RWPE2 (cell line): ENCODE results near the gene MYOM1.

Experiments used
- ATAC-seq: fragments of 200-7000 bp; cut with Tn5 transposase; 3 replicates; pipeline ENCODE4 v1.9.1; 2021; ENCODE audit warnings: low read depth
- DNase-seq: peaks from one replicate; pipeline ENCODE4 v3.0.0-alpha.2; 2020; ENCODE audit warnings: low spot score
- H3K27ac ChIP-seq: fragments of 450-650 bp; 2 replicates; pipeline ENCODE4 v1.5.1; 2017; ENCODE audit warnings: mild to moderate bottlenecking; ENCODE audit not compliant: poor library complexity, severe bottlenecking
- H3K27me3 ChIP-seq: fragments of 250-450 bp; sonication (Bioruptor Pico); 2 replicates; pipeline ENCODE4 v1.5.1; 2021; ENCODE audit warnings: mild to moderate bottlenecking, moderate library complexity; ENCODE audit not compliant: insufficient read depth, poor library complexity, severe bottlenecking
- H3K36me3 ChIP-seq: fragments of 250-450 bp; sonication (Bioruptor Pico); 2 replicates; pipeline ENCODE4 v1.5.1; 2020; ENCODE audit warnings: low read depth, mild to moderate bottlenecking, moderate library complexity
- H3K4me1 ChIP-seq: fragments of 250-450 bp; sonication (Bioruptor Pico); 2 replicates; pipeline ENCODE4 v1.5.1; 2021; ENCODE audit warnings: mild to moderate bottlenecking, moderate library complexity; ENCODE audit not compliant: insufficient read depth, poor library complexity, severe bottlenecking
- H3K4me3 ChIP-seq: fragments of 250-450 bp; sonication (Bioruptor Pico); 2 replicates; pipeline ENCODE4 v1.5.1; 2021; ENCODE audit warnings: mild to moderate bottlenecking, moderate library complexity; ENCODE audit not compliant: severe bottlenecking
- H3K9me3 ChIP-seq: fragments of 250-450 bp; sonication (Bioruptor Pico); 2 replicates; pipeline ENCODE4 v1.5.1; 2021; ENCODE audit warnings: mild to moderate bottlenecking, moderate library complexity; ENCODE audit not compliant: severe bottlenecking
- CTCF ChIP-seq: fragments of 450-650 bp; IDR thresholded peaks from one replicate; pipeline ENCODE4 v1.5.1; 2017; ENCODE audit warnings: mild to moderate bottlenecking, moderate library complexity; ENCODE audit not compliant: poor library complexity, severe bottlenecking

MYOM1 gene

GRCh38 chr18:3233004-3233403 lies 13.2 kb upstream of the MYOM1 start:
- Histone ChIP-seq H3K36me3 (no peaks in the 10 kb centered on the region), H3K9me3 (no peaks in the 10 kb centered on the region), H3K27ac (no peak overlapping the region), H3K4me1 (peaks cover 4% of the 10 kb centered on the region), H3K27me3 (no peaks in the 10 kb centered on the region), H3K4me3 (no peak overlapping the region)
- TF ChIP-seq CTCF: no peak
- ATAC-seq: no peak
- DNase-seq: no peak

GRCh38 chr18:3230401-3231334 lies 10.9 kb upstream of the MYOM1 start:
- no peak overlapping the region for H3K4me3 ChIP-seq
- no peaks in the 10 kb centered on the region for H3K4me1 ChIP-seq
- H3K36me3 ChIP-seq: no peaks in the 10 kb centered on the region
- H3K9me3 ChIP-seq: no peaks in the 10 kb centered on the region
- TF ChIP-seq CTCF: no peak
- DNase-seq (no peak), ATAC-seq (0 out of 3 replicates have a peak, but pooled peaks have one; percentile 31)
- H3K27ac ChIP-seq: no peak overlapping the region
- H3K27me3 ChIP-seq: no peaks in the 10 kb centered on the region

GRCh38 chr18:3226048-3226447 lies 6.3 kb upstream of the MYOM1 start:
- Histone ChIP-seq H3K27me3 (no peaks in the 10 kb centered on the region), H3K4me1 (no peaks in the 10 kb centered on the region), H3K27ac (no peak overlapping the region), H3K36me3 (no peaks in the 10 kb centered on the region), H3K4me3 (no peak overlapping the region), H3K9me3 (no peaks in the 10 kb centered on the region)
- no peak for ATAC-seq
- no peak for TF ChIP-seq CTCF
- no peak for DNase-seq

- Histone ChIP-seq H3K4me3 (no peak overlapping the region), H3K36me3 (no peaks in the 10 kb centered on the region), H3K9me3 (no peaks in the 10 kb centered on the region), H3K27ac (no peak overlapping the region), H3K4me1 (no peaks in the 10 kb centered on the region), H3K27me3 (no peaks in the 10 kb centered on the region)
- ATAC-seq: no peak
- no peak for DNase-seq
- TF ChIP-seq CTCF: no peak
Observed at GRCh38 chr18:3225588-3225987, 5.8 kb upstream of the MYOM1 start.

GRCh38 chr18:3224223-3224622 lies 4.5 kb upstream of the MYOM1 start:
- no peaks in the 10 kb centered on the region for H3K36me3 ChIP-seq
- no peak for DNase-seq
- no peak overlapping the region for H3K27ac ChIP-seq
- no peaks in the 10 kb centered on the region for H3K9me3 ChIP-seq
- H3K27me3 ChIP-seq: no peaks in the 10 kb centered on the region
- no peak for TF ChIP-seq CTCF
- no peaks in the 10 kb centered on the region for H3K4me1 ChIP-seq
- H3K4me3 ChIP-seq: no peak overlapping the region
- ATAC-seq: no peak
